ENCODE measurements around the gene KCNJ5. TPM values are rescaled to one million over a fixed set of nuclear protein-coding genes. Genes with fewer than 3 reads are reported as not detected.

Gene KCNJ5
- total and polyA plus RNA-seq, 2 experiments from 2014 or later = under 0.01 TPM; not detected in 1

DNA sequence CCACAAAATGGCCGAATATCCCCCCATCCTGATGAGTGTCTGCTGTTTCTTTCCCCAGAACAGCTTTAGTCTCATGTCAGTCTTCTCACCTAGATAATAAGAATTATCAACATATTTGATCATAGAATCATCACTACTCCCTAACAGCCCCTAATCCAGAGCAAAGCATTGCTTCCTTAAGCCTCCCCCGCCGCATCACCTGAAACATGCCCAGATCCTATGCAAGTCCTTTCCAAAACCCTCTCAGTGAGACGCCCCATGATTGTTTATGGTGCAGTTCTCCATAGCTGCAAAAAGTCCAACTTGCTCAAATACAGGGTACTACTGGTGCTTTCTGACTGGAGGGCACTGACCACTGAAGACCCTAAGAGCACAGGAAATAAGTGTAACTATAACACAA, 44.2 kb upstream of the KCNJ5 start:
- WGBS, 2 experiments (ENCODE audit: low coverage in 1 of 2, low lambda C conversion rate in 2 of 2, missing lambda C conversion rate in 2 of 2) = 64 to 72% methylated on average over 4 of the region's 4 CpGs
- peaks cover 30% of the 10 kb centered on the region for H3K27me3 ChIP-seq (replicated peaks; ENCODE audit: insufficient read depth)
- no peaks in the 10 kb centered on the region for H3K9me3 ChIP-seq (ENCODE audit: low read depth)
- H3K9me2 ChIP-seq (ENCODE audit: insufficient read depth) = no peaks in the 10 kb centered on the region
- no peak for TF ChIP-seq EZH2phosphoT487 (IDR thresholded peaks at IDR 0.05; ENCODE audit: insufficient read depth, low read depth)
- TF ChIP-seq EZH2 (IDR thresholded peaks at IDR 0.05; ENCODE audit: insufficient read depth, poor library complexity, severe bottlenecking) = no peak
- DNase-seq = no peak
- H3K4me1 ChIP-seq (ENCODE audit: insufficient read depth) = no peaks in the 10 kb centered on the region
- H2AFZ ChIP-seq = no peak overlapping the region
- no peak overlapping the region for H3K4me2 ChIP-seq (ENCODE audit: unreplicated experiment)
- H3K27ac ChIP-seq = no peak overlapping the region
- no peak overlapping the region for H3K4me3 ChIP-seq
- H3K79me2 ChIP-seq (ENCODE audit: insufficient read depth) = no peaks in the 10 kb centered on the region
- in situ Hi-C loops (cut with MboI) = no loop called here
- H4K20me1 ChIP-seq (ENCODE audit: insufficient read depth) = no peaks in the 10 kb centered on the region
- no peak overlapping the region for H3K9ac ChIP-seq
- no peaks in the 10 kb centered on the region for H3K36me3 ChIP-seq (ENCODE audit: low read depth)
- no peaks in the 10 kb centered on the region for H3F3A ChIP-seq (ENCODE audit: insufficient read depth)

DNA sequence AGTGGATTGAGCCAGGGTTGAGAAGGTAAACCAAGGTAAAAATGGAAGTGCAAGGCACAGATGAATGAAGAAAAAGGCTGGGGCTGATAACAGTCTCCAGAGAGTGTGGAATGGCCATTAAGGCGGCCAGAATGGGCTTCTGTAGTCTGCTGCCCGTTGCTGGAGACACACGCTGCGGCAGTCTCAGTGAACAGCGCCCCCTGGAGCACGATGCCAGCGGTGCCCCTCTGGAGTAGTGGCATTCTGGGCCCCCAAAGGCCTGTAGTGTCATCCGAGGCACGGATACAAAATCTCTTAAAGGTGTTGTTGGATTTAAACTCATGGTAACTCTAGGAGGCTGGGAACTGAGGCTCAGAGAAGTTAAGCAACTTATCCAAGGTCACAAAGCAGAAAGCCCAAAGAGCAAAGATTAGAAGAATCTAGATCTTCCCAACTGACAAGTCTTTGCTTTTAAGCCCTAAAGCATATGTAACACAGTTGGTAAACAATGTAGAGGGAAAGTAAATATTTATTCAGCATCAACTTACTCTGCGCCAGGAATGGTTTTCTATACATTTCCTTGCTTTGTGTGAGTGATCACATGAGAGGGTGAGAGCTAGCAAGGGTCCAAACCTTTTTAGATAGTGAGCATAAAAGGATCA, 42.2 kb upstream of the KCNJ5 start:
- no peaks in the 10 kb centered on the region for H3K9me2 ChIP-seq (ENCODE audit: insufficient read depth)
- no peaks in the 10 kb centered on the region for H3K9me3 ChIP-seq (ENCODE audit: low read depth)
- H3K27ac ChIP-seq = no peak overlapping the region
- H3F3A ChIP-seq (ENCODE audit: insufficient read depth) = no peaks in the 10 kb centered on the region
- no peaks in the 10 kb centered on the region for H3K36me3 ChIP-seq (ENCODE audit: low read depth)
- no peak overlapping the region for H3K9ac ChIP-seq
- no peaks in the 10 kb centered on the region for H4K20me1 ChIP-seq (ENCODE audit: insufficient read depth)
- TF ChIP-seq EZH2 (IDR thresholded peaks at IDR 0.05; ENCODE audit: insufficient read depth, poor library complexity, severe bottlenecking) (no peak), EZH2phosphoT487 (IDR thresholded peaks at IDR 0.05; ENCODE audit: insufficient read depth, low read depth) (no peak)
- in situ Hi-C loops (cut with MboI) = no loop called here
- H3K27me3 ChIP-seq (replicated peaks; ENCODE audit: insufficient read depth) = peaks cover 20% of the 10 kb centered on the region
- H3K4me1 ChIP-seq (ENCODE audit: insufficient read depth) = no peaks in the 10 kb centered on the region
- no peak overlapping the region for H3K4me3 ChIP-seq
- WGBS, 2 experiments (ENCODE audit: low coverage in 1 of 2, low lambda C conversion rate in 2 of 2, missing lambda C conversion rate in 2 of 2) = 29 to 34% methylated on average over 10 of the region's 10 CpGs
- H3K79me2 ChIP-seq (ENCODE audit: insufficient read depth) = no peaks in the 10 kb centered on the region
- DNase-seq = peak; percentile 60
- no peak overlapping the region for H3K4me2 ChIP-seq (ENCODE audit: unreplicated experiment)
- no peak overlapping the region for H2AFZ ChIP-seq

DNA sequence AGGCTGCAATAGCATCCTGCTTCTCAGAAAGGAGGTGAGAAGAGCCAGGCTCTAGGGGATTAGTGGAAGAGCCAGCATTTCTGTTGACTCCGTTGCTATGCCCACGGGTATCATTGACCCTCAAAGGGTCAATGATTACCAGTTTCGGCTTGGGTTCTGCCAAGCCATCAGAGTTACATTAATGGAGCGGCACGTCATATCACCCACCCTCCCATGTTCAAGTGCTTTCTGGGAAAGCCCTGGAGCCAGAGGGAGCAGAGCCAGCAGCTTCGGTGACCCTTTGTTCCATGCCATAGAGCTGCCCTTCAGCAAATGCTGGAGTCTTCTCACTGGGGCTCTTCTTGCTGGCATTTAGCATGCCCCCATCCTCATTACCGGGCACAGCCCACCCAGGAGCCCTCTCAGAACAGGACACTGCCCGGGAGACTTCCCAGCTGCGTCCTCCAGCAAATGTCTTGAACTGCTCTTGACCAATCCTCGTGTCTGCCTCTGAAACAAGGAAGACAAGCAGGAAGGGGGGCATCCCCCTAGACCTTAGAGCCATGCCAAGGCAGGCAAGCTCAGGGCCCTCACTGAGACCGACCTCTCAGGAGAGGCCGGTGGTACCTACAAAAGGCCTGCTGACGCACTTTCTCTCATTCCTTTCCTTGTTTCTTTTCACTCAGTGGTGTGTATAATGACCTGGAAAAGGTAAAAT, 38.7 kb upstream of the KCNJ5 start:
- TF ChIP-seq EZH2phosphoT487 (IDR thresholded peaks at IDR 0.05; ENCODE audit: insufficient read depth, low read depth) = no peak
- no peak for TF ChIP-seq EZH2 (IDR thresholded peaks at IDR 0.05; ENCODE audit: insufficient read depth, poor library complexity, severe bottlenecking)
- 79 to 80% methylated on average over 13 of the region's 13 CpGs for WGBS, 2 experiments (ENCODE audit: low coverage in 1 of 2, low lambda C conversion rate in 2 of 2, missing lambda C conversion rate in 2 of 2)
- in situ Hi-C loops (cut with MboI) = no loop called here
- Histone ChIP-seq H3K9ac (no peak overlapping the region), H3K4me3 (no peak overlapping the region), H3K4me1 (ENCODE audit: insufficient read depth) (no peaks in the 10 kb centered on the region), H3K4me2 (ENCODE audit: unreplicated experiment) (no peak overlapping the region), H4K20me1 (ENCODE audit: insufficient read depth) (no peaks in the 10 kb centered on the region), H3K79me2 (ENCODE audit: insufficient read depth) (no peaks in the 10 kb centered on the region), H2AFZ (no peak overlapping the region), H3F3A (ENCODE audit: insufficient read depth) (no peaks in the 10 kb centered on the region), H3K9me2 (ENCODE audit: insufficient read depth) (no peaks in the 10 kb centered on the region), H3K9me3 (ENCODE audit: low read depth) (no peaks in the 10 kb centered on the region), H3K27me3 (replicated peaks; ENCODE audit: insufficient read depth) (peaks cover 6% of the 10 kb centered on the region; the same call in 1 of the 2 replicates), H3K27ac (no peak overlapping the region), H3K36me3 (ENCODE audit: low read depth) (no peaks in the 10 kb centered on the region)
- DNase-seq = no peak

DNA sequence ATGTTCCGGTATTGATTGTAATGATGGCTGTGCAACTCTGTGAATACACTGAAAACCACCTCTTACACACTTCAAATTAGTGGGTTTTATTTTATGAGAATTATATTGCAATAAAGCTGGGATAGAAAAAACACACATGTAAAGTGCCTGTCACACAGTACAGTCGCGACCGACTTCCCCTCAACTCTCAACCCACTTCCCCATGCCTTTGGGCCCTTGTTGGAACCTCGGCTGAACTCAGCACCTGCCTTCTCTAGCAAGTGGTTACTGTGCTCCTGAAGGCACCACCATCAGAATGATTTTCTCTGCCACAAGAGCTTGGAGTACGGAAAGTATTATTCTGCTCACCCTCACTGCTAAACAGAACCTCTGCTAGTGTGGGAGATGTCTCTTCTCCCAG, 37.6 kb upstream of the KCNJ5 start:
- Histone ChIP-seq H4K20me1 (ENCODE audit: insufficient read depth) (no peaks in the 10 kb centered on the region), H3F3A (ENCODE audit: insufficient read depth) (no peaks in the 10 kb centered on the region), H3K4me2 (ENCODE audit: unreplicated experiment) (no peak overlapping the region), H3K9me2 (ENCODE audit: insufficient read depth) (no peaks in the 10 kb centered on the region), H3K27ac (no peak overlapping the region), H3K27me3 (replicated peaks; ENCODE audit: insufficient read depth) (peaks cover 6% of the 10 kb centered on the region; the same call in 1 of the 2 replicates), H3K36me3 (ENCODE audit: low read depth) (no peaks in the 10 kb centered on the region), H3K9ac (no peak overlapping the region), H3K9me3 (ENCODE audit: low read depth) (no peaks in the 10 kb centered on the region), H2AFZ (no peak overlapping the region), H3K4me1 (ENCODE audit: insufficient read depth) (no peaks in the 10 kb centered on the region), H3K79me2 (ENCODE audit: insufficient read depth) (no peaks in the 10 kb centered on the region), H3K4me3 (no peak overlapping the region)
- 87% methylated on average over 6 of the region's 6 CpGs for WGBS, 2 experiments (ENCODE audit: low coverage in 1 of 2, low lambda C conversion rate in 2 of 2, missing lambda C conversion rate in 2 of 2)
- DNase-seq = no peak
- TF ChIP-seq EZH2phosphoT487 (IDR thresholded peaks at IDR 0.05; ENCODE audit: insufficient read depth, low read depth) = no peak
- TF ChIP-seq EZH2 (IDR thresholded peaks at IDR 0.05; ENCODE audit: insufficient read depth, poor library complexity, severe bottlenecking) = no peak
- in situ Hi-C loops (cut with MboI) = no loop called here
